ENCODE measurements around the gene PCMTD2.
"Not testable (repeated sequence)": the region's sequence is repeated elsewhere in the genome, so short reads cannot be mapped to it uniquely, and the experiment has no call there.

PCMTD2 gene

DNA sequence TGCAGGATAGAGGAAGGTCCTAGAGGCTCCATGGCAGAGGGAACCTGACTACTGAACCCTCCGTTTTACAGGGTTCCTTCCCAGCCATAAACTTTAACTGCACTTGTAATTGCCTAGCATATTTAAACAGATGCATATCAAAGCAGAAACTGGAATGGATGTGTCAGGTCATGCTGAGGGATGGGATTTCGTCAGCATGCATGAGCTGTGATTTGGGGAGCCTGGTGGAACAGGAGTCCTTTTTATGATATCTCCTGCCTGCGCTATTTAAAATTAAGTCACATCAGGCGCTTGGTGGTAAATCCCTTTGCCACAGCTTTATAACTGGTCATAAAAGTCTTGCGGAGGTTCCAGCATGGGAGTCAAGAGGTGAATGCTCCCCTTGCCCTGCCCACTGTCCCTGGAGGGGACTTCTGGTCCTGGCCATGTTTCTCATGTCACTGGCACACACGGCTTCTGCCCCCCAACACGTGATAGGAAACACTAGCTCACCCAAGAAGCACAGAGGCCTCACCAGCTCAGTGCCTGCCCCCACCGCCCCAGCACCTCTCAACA, 26.0 kb upstream of the PCMTD2 start:
- DNase-seq (ENCODE audit: low read depth) = no peak
- no peak for TF ChIP-seq CTCF (conservative IDR thresholded peaks at IDR 0.05; ENCODE audit: low read depth, low read length)
- no peak overlapping the region for H3K4me3 ChIP-seq (ENCODE audit: low read depth, low read length)

GRCh38 chr20:64230461-64231145, 24.9 kb upstream of the PCMTD2 start:
- TF ChIP-seq CTCF (conservative IDR thresholded peaks at IDR 0.05; ENCODE audit: low read depth, low read length) = no peak
- DNase-seq (ENCODE audit: low read depth) = no peak
- H3K4me3 ChIP-seq (ENCODE audit: low read depth, low read length) = no peak overlapping the region

- no peak for TF ChIP-seq CTCF (conservative IDR thresholded peaks at IDR 0.05; ENCODE audit: low read depth, low read length)
- no peak overlapping the region for H3K4me3 ChIP-seq (ENCODE audit: low read depth, low read length)
- DNase-seq (ENCODE audit: low read depth) = no peak
Measured at GRCh38 chr20:64231621-64232550, 23.7 kb upstream of the PCMTD2 start.

DNA sequence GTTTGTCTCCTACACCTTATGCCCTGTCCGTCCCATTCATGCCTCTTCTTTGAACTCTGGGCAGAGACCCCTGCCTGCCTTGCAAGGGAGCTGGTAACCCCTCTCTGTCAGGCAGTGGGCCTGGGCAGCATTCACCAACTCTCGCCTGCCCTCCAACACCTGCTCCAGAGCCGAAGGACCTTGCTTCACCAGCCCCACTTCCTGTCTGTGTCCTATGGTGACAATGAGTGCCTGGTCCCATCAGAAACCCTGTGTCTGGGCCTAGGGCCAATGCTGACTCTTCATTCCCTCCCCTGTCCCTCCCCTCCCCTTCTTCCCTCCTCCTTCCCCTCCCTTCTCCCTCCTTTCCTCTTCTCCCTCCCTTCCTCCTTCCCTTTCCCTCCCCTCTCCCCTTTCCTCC, 22.8 kb upstream of the PCMTD2 start:
- DNase-seq (ENCODE audit: low read depth) = no peak
- TF ChIP-seq CTCF (conservative IDR thresholded peaks at IDR 0.05; ENCODE audit: low read depth, low read length) = no peak
- no peak overlapping the region for H3K4me3 ChIP-seq (ENCODE audit: low read depth, low read length)

- H3K4me3 ChIP-seq (ENCODE audit: low read depth, low read length) = no peak overlapping the region
Measured at GRCh38 chr20:64233725-64234124, 21.8 kb upstream of the PCMTD2 start.

GRCh38 chr20:64234291-64234791, 21.2 kb upstream of the PCMTD2 start:
- DNase-seq (ENCODE audit: low read depth) = no peak
- no peak overlapping the region for H3K4me3 ChIP-seq (ENCODE audit: low read depth, low read length)
- TF ChIP-seq CTCF (conservative IDR thresholded peaks at IDR 0.05; ENCODE audit: low read depth, low read length) = no peak

More at GRCh38 chr20:64233725-64234124, 21.8 kb upstream of the PCMTD2 start:
- no peak for DNase-seq (ENCODE audit: low read depth)
- no peak for TF ChIP-seq CTCF (conservative IDR thresholded peaks at IDR 0.05; ENCODE audit: low read depth, low read length)

GRCh38 chr20:64234921-64235565, 20.5 kb upstream of the PCMTD2 start:
- DNase-seq (ENCODE audit: low read depth); H3K4me3 ChIP-seq (ENCODE audit: low read depth, low read length): not testable (repeated sequence)
